Natural killer cell (primary cell): ENCODE measurements around the gene OR56A5. TPM values are rescaled to one million over a fixed set of nuclear protein-coding genes. Genes with fewer than 3 reads are reported as not detected.
A peak's percentile ranks its signal among the peaks of the same experiment; 100 is the strongest.

Experiments used
- ATAC-seq, 3 donors: fragments of 150-1000 bp in 2 of 3; fragments of 200-7000 bp in 1 of 3; cut with Tn5 transposase; 1 replicate in 1 of 3; 2 replicates in 2 of 3; pipeline ENCODE4 v1.10.0; 2021; ENCODE audit warnings: mild to moderate bottlenecking in 2 of 3, moderate library complexity in 2 of 3
- DNase-seq, 2 donors: peaks; one replicate each; pipeline versions ENCODE4 v3.0.0 to v3.0.0-alpha.2; 2013 to 2021; ENCODE audit warnings: mixed read lengths in 1 of 2
- H3K27ac ChIP-seq: one replicate; pipeline ENCODE4 v1.5.1; 2013; ENCODE audit warnings: mild to moderate bottlenecking, low read length
- H3K27me3 ChIP-seq: one replicate; pipeline ENCODE4 v1.6.1; 2013; ENCODE audit warnings: low read length; ENCODE audit not compliant: control insufficient read depth, insufficient read depth
- H3K36me3 ChIP-seq: one replicate; pipeline ENCODE4 v1.6.1; 2013; ENCODE audit warnings: low read length; ENCODE audit not compliant: control insufficient read depth, insufficient read depth
- H3K4me1 ChIP-seq: one replicate; pipeline ENCODE4 v1.6.1; 2013; ENCODE audit warnings: low read length; ENCODE audit not compliant: control insufficient read depth, insufficient read depth
- H3K4me3 ChIP-seq: one replicate; pipeline ENCODE4 v1.5.1; 2013; ENCODE audit warnings: low read length
- H3K9me3 ChIP-seq: one replicate; pipeline ENCODE4 v1.6.1; 2013; ENCODE audit warnings: low read length; ENCODE audit not compliant: control insufficient read depth, insufficient read depth
- H3K27ac Mint-ChIP-seq, 2 donors: one replicate each; pipeline ENCODE4 v1.8.0; 2022; ENCODE audit warnings: mild to moderate bottlenecking in 2 of 2, mixed read lengths in 2 of 2, moderate library complexity in 1 of 2
- H3K27me3 Mint-ChIP-seq, 2 donors: one replicate each; pipeline ENCODE4 v1.8.0; 2022; ENCODE audit warnings: low read depth in 2 of 2, mixed read lengths in 2 of 2
- H3K36me3 Mint-ChIP-seq: one replicate; pipeline ENCODE4 v1.8.0; 2022; ENCODE audit warnings: mixed read lengths
- H3K4me1 Mint-ChIP-seq, 2 donors: one replicate each; pipeline ENCODE4 v1.8.0; 2022; ENCODE audit warnings: mixed read lengths in 2 of 2
- H3K4me3 Mint-ChIP-seq: one replicate; pipeline ENCODE4 v1.8.0; 2022; ENCODE audit warnings: mild to moderate bottlenecking, moderate library complexity, mixed read lengths
- H3K9me3 Mint-ChIP-seq, 2 donors: one replicate each; pipeline ENCODE4 v1.8.0; 2022; ENCODE audit warnings: mixed read lengths in 2 of 2
- WGBS: methylation state at CpG from one replicate; pipeline ENCODE4 v1.1.7; 2013; ENCODE audit warnings: missing lambda C conversion rate; ENCODE audit not compliant: insufficient coverage; 5-methylcytosine and 5-hydroxymethylcytosine counted together
- intact Hi-C: fragments of 100-400 bp; cut with micrococcal nuclease; formaldehyde crosslinking; loops from one replicate; pipeline ENCODE4 v1.14.2; 2022
- total RNA-seq, 4 donors: library from RNA; stranded (reverse); fragments of 120-200 nt in 1 of 4; gene quantifications; one replicate each; pipeline versions ENCODE4 v1.2.3 to v1.2.4, GENCODE V29; 2013 to 2022
- TF ChIP-seq, protein P1 (sequence below): fragments of 200-600 bp; IDR thresholded peaks from one replicate; pipeline ENCODE4 v1.8.0; 2022; ENCODE audit warnings: antibody characterized with exemption

Gene OR56A5
- total RNA-seq, 3 donors from 2014 or later (not counting 1 experiment from before 2014, with no cell fraction given) = 0.41 TPM; not detected in 2

DNA sequence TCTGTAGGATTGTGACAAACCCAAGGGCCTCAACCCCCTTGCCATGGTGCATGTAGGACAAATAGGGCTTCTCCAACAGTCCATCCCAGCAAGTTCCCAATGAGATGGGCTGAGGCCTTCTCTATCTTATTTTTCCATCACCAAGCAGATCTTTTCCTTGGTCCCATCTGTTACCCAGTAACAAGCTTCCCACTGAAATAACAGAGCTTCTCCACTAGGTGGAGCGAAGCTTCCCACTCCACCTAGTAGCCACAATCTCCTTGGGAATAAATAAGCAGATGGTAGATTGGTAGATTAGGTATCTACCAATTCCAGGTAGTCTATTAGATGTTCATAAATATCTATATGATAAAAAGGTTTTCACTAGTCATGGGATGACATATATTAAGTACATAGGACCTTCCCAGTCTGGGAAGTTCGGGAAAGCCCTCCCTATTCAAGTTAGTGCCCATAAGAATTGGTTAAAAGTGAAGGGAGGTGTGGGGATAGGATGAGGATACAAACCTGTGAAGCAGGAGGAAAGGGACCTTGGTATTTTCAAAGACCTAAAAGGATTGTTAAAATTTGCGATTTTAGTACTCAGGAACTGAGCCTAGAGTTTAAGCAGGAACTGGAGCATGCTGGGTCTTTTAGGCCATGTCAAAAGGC lies 24.4 kb upstream of the OR56A5 start:
- 81% methylated on average over 2 of the region's 3 CpGs for WGBS
- no peak overlapping the region for H3K27ac Mint-ChIP-seq
- no peak for ATAC-seq
- no peaks in the 10 kb centered on the region for H3K27me3 ChIP-seq
- H3K36me3 ChIP-seq = no peaks in the 10 kb centered on the region
- intact Hi-C loops = no loop called here
- TF ChIP-seq, protein P1, sequence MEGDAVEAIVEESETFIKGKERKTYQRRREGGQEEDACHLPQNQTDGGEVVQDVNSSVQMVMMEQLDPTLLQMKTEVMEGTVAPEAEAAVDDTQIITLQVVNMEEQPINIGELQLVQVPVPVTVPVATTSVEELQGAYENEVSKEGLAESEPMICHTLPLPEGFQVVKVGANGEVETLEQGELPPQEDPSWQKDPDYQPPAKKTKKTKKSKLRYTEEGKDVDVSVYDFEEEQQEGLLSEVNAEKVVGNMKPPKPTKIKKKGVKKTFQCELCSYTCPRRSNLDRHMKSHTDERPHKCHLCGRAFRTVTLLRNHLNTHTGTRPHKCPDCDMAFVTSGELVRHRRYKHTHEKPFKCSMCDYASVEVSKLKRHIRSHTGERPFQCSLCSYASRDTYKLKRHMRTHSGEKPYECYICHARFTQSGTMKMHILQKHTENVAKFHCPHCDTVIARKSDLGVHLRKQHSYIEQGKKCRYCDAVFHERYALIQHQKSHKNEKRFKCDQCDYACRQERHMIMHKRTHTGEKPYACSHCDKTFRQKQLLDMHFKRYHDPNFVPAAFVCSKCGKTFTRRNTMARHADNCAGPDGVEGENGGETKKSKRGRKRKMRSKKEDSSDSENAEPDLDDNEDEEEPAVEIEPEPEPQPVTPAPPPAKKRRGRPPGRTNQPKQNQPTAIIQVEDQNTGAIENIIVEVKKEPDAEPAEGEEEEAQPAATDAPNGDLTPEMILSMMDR = peak; percentile 14
- no peaks in the 10 kb centered on the region for H3K9me3 Mint-ChIP-seq
- H3K4me1 Mint-ChIP-seq = no peaks in the 10 kb centered on the region
- no peaks in the 10 kb centered on the region for H3K36me3 Mint-ChIP-seq
- no peaks in the 10 kb centered on the region for H3K9me3 ChIP-seq
- DNase-seq = no peak
- H3K4me3 Mint-ChIP-seq = no peak overlapping the region
- H3K4me3 ChIP-seq = no peak overlapping the region
- H3K4me1 ChIP-seq = no peaks in the 10 kb centered on the region
- peaks cover 6 to 25% of the 10 kb centered on the region in 2 donors for H3K27me3 Mint-ChIP-seq
- H3K27ac ChIP-seq = no peak overlapping the region

DNA sequence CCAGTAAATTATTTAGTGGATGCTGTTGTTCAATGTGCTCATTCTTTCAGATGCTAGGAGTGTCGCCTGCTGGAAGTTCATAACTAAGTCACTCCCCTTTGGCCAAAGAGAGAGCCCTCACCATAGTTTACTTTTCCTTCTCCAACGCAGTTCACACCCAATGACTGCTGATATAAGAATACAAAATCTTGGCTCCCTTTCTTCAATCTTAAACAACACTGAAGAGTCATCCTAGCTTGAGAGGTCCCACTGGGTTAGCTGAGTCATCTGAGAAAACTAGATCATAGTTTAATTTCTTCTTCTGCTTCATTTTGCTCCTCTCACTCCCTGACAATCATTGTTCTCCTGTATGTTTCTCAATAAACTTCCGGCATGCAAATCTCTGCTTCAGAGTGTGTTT lies 23.9 kb upstream of the OR56A5 start:
- WGBS = 87% methylated on average over 3 of the region's 3 CpGs
- intact Hi-C loops = no loop called here
- H3K27me3 ChIP-seq = no peaks in the 10 kb centered on the region

DNA sequence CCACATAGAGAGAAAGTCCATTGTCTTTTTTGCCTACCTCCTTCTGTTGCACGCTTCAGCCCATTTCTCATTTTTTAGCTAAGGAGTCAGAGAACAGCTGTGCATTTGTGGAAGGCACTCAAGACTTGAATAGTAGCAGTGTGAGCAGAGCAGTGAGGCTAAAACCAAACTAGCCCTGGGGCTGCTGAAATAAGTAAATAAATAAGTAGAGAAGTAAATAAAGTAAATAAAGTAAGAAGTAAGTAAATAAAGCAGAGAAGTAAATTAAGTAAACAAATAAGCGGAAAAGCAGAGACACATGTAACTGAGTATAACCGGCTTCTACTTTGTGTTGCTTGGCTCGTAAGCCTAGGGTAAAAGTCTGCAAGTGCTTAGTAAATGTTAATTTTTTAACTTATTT lies 20.9 kb upstream of the OR56A5 start:
- no peaks in the 10 kb centered on the region for H3K9me3 Mint-ChIP-seq

More for the DNA sequence above, 23.9 kb upstream of the OR56A5 start:
- H3K27ac Mint-ChIP-seq = no peak overlapping the region
- ATAC-seq (no peak), DNase-seq (no peak)
- no peak overlapping the region for H3K27ac ChIP-seq
- peaks cover 9 to 31% of the 10 kb centered on the region in 2 donors for H3K27me3 Mint-ChIP-seq
- H3K9me3 Mint-ChIP-seq = no peaks in the 10 kb centered on the region
- H3K4me1 ChIP-seq = no peaks in the 10 kb centered on the region
- TF ChIP-seq, protein P1 = no peak
- no peaks in the 10 kb centered on the region for H3K4me1 Mint-ChIP-seq
- H3K36me3 Mint-ChIP-seq = no peaks in the 10 kb centered on the region
- H3K36me3 ChIP-seq = no peaks in the 10 kb centered on the region
- no peak overlapping the region for H3K4me3 ChIP-seq
- no peaks in the 10 kb centered on the region for H3K9me3 ChIP-seq
- H3K4me3 Mint-ChIP-seq = no peak overlapping the region

More for the DNA sequence above, 20.9 kb upstream of the OR56A5 start:
- Mint-ChIP-seq H3K27ac (no peak overlapping the region), H3K4me1 (no peaks in the 10 kb centered on the region), H3K36me3 (no peaks in the 10 kb centered on the region), H3K27me3 (peaks cover 12 to 37% of the 10 kb centered on the region in 2 donors), H3K4me3 (no peak overlapping the region)
- no peaks in the 10 kb centered on the region for H3K27me3 ChIP-seq
- TF ChIP-seq, protein P1 = no peak
- WGBS = 95% methylated on average over 4 of the region's 4 CpGs
- H3K4me3 ChIP-seq = no peak overlapping the region
- no peaks in the 10 kb centered on the region for H3K9me3 ChIP-seq
- intact Hi-C loops = no loop called here
- H3K36me3 ChIP-seq = no peaks in the 10 kb centered on the region
- H3K4me1 ChIP-seq = no peaks in the 10 kb centered on the region
- ATAC-seq = no peak
- H3K27ac ChIP-seq = no peak overlapping the region
- no peak for DNase-seq
